ENCODE measurements around the gene KAZALD1.

The KAZALD1 gene

GRCh38 chr10:101091546-101092290 is 29.9 kb downstream of the KAZALD1 start:
- DNase-seq (ENCODE audit: extremely low read depth in 1 of 2, low read depth in 1 of 2) = no peak

DNA sequence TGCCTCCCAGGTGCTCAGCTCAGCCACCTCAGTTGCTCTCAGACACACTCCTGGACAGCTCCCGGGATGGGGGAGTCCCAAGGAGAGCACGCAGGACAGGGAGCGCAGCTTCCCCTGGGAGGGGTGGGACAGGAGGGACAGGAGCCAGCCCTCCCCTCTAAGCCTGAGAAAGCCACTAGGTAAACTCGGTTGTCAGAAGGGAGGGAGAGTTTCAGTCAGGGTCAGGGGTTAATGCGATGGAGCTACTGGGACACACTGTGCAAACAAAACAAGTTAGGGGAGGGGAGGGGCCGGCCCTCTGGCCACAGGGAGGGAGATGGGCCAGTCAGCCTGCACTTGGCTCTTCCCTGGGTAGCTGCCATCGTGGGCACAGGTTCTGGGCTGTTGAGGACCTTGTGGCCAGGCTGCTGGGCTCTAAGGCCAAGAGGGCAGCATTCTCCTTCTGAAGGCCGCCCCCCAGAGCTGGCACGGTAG is 31.1 kb downstream of the KAZALD1 start:
- no peak for DNase-seq (ENCODE audit: extremely low read depth in 1 of 2, low read depth in 1 of 2)

DNA sequence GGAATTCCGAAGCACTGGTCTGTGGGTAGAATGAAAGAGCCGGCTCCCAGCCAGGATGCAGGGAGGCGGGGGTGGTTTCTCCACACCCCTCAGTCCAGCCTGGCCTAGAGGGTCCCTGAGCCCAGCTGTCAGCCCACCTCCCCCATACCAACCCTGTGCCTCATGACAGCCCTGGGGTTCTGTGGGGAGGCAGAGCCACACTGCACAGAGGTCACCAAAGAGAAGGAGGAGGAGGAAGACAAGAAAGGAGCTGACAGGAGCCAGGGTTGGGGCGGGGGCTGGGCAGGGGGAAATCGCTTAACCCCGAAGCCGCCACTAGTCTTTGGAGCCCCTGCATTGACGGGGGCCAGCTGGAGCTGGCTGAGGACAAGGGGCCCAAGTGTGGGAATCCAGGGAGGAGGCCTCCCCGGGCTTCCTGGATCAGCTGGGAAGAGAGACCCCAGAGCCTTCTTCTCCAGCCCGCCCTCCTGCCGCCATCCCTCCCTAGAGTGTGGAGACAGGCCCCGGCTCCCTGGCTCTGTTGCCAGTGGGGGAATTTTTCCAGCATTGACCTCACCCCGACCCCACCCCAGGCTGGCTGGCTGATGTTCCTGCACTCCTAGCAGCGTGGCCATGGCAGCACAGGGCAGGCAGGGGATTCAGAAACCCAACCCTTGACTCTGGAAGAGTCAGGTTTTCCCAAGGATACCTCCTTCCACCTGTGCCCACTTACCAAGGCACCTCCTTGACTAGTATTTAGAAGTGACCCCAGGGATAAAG is 32.5 kb downstream of the KAZALD1 start:
- no peak for DNase-seq (ENCODE audit: extremely low read depth in 1 of 2, low read depth in 1 of 2)

DNA sequence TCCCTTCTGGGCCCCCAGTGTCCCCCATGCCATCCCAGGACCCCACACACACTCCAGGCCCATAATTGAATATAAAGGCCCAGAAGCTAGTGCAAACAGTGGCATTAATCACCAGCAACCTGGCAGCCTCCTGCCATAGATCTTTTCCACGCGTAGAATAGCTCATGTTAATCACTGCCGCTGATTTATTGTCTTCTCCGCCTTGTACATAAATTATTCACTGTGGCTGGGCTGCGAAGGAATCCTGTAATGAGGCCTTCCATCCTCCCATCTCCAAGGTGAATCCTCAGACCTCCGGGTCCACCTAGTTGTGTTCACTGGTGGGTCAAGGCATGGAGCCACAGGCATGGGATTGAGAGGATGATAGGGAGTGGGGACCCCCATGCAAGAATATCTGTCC is 33.2 kb downstream of the KAZALD1 start:
- no peak for DNase-seq (ENCODE audit: extremely low read depth in 1 of 2, low read depth in 1 of 2)

DNA sequence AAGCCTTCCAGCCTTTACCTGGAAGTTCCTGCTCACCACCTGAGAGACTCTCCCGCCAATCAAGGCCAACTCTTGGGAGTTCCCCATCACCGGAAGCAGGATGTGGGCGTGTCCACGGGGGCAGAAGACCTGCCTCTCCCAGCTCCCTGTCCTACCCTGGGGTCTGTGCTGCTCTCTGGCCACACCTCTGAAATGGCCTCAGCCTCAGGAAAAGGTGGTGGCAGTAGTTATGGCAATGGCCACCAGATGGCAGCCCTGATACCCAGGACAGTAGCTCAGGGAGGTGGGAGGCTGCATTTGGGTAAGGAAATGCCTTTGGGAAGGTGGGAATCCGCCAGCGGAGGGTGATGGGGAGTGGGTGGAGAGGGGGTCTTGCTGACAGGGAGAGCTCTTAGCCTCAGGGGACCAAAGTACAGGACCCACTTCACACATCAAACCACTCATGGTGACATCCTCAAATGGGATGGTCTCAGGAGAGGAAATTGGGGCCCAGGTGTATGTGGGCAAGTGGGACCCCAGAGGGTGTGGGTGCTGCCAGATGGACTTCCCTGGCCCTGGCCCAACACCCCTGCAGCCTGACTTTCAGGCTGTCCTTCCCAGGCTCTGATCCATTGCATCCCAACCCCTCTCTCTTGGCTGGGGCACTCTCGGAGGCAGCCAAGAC is 33.9 kb downstream of the KAZALD1 start:
- DNase-seq (ENCODE audit: extremely low read depth in 1 of 2, low read depth in 1 of 2) = peak; percentile 44 to 60

GRCh38 chr10:101096378-101096777 is 34.6 kb downstream of the KAZALD1 start:
- no peak for DNase-seq (ENCODE audit: extremely low read depth in 1 of 2, low read depth in 1 of 2)

DNA sequence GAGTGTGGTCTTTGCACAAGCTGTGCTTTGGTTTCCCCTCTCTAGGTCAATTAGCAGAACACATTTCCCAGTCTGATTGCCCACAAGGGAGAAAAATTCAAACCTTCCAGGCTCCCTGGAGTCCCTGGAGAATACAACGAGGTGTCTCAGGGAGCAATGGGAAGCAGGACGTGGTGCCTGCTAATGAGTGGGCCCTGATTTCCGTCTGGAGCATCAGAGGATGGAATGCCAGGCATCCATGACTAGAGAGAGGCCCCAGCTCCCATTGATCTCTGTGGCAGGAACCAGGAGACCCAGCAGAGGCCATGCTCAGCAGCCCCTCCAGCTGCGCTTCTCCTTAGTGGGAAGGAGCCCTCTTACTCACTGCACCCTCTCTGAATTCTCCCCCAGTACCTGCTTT is 36.1 kb downstream of the KAZALD1 start:
- DNase-seq (ENCODE audit: extremely low read depth in 1 of 2, low read depth in 1 of 2) = no peak

DNA sequence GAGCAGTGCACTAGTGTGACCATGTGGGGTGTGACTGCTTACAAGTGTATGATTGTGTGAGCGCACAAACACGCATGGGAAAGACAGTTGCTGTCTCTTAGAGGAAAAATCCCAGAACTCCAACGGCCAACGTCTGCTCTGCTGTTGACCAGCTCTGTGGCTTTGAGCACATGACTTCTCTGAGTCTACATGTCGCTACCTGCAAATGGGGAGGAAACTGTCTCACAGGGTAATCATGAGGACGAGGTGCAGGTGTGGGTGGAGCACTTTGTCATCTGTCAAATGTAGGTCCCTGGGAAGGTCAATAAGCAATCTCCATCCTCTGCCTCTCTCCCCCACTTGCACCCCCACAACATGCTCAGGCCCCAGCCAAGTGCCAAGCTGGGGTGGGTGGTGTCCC is 38.1 kb downstream of the KAZALD1 start:
- DNase-seq (ENCODE audit: extremely low read depth in 1 of 2, low read depth in 1 of 2) = no peak

GRCh38 chr10:101101372-101101881 is 39.6 kb downstream of the KAZALD1 start:
- no peak for DNase-seq (ENCODE audit: extremely low read depth in 1 of 2, low read depth in 1 of 2)

DNA sequence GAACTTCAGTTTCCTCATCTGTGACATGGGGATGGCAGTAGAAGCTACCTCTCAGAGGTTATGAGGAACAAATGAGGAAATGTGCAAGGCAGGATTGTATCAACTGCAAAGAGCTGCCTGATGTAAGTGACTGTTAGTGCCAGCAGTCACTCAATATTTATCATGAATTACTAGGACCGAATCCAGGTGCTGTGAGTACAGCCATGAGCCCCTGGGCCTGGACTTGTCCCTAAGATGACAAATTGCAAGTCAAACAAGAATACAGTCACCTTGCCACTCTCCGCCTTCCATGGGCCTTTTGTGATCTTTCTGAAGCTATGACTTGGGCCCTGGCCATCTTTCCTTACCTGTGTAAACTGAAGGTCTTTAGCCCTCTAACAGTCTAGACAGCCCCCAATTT is 41.6 kb downstream of the KAZALD1 start:
- DNase-seq (ENCODE audit: extremely low read depth in 1 of 2, low read depth in 1 of 2) = no peak

DNA sequence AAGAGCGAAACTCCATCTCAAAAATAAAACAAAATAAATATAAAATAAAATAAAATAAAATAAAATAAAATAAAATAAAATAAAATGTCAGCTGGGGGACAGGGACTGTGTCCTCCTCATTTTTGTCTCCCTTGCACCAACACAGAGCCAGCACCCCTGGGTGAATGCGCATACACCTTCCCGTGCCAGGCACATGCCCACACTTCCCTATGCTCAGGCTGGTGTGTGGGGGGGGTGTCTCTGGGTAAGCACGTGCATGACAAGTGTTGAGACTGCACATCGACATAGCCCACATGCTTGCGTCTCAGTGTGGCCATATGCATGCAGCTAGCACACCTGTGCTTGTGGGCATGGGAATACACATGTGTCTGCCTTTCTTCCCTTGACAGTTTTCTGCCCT is 44.6 kb downstream of the KAZALD1 start:
- no peak for DNase-seq (ENCODE audit: extremely low read depth in 1 of 2, low read depth in 1 of 2)

DNA sequence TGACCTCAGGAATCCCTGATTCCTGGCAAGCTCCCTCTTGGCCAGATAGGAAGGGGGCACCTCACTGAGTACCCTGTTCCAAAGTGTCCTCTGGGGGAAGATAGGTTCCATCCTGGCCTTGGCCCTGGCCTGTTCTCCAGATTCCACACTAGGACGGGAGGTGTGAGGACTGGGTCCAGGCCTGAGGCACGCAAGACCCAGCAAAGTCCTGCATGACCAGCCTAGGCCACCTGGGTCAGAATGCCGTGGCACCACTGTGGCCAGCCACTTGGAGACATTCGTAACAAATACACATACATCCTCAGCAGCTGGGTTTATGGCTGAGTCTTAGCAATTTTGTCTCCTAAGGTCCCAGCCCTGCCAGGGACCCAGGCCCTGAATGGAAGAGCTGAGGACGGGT is 46.0 kb downstream of the KAZALD1 start:
- no peak for DNase-seq (ENCODE audit: extremely low read depth in 1 of 2, low read depth in 1 of 2)

GRCh38 chr10:101110856-101111523 is 49.2 kb downstream of the KAZALD1 start:
- no peak for DNase-seq (ENCODE audit: extremely low read depth in 1 of 2, low read depth in 1 of 2)

DNA sequence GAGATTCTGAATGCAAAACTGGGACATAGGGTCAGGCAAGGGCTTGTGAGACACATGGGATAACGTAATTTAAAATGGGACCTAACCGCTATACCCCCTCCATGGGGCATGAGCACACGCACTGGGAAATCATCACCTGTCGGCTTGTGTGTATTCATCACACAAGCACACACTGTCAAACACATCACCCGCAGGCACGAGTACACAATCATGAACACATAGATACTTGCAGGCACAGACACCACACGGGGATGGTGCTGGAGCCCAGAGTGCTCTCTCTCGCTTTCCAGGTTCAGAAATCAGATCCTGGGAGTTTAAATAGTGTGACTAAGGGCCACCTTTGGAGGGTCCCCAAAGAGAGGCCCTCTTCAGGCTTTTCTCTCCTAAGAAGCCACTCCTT is 49.8 kb downstream of the KAZALD1 start:
- DNase-seq (ENCODE audit: extremely low read depth in 1 of 2, low read depth in 1 of 2) = no peak

DNA sequence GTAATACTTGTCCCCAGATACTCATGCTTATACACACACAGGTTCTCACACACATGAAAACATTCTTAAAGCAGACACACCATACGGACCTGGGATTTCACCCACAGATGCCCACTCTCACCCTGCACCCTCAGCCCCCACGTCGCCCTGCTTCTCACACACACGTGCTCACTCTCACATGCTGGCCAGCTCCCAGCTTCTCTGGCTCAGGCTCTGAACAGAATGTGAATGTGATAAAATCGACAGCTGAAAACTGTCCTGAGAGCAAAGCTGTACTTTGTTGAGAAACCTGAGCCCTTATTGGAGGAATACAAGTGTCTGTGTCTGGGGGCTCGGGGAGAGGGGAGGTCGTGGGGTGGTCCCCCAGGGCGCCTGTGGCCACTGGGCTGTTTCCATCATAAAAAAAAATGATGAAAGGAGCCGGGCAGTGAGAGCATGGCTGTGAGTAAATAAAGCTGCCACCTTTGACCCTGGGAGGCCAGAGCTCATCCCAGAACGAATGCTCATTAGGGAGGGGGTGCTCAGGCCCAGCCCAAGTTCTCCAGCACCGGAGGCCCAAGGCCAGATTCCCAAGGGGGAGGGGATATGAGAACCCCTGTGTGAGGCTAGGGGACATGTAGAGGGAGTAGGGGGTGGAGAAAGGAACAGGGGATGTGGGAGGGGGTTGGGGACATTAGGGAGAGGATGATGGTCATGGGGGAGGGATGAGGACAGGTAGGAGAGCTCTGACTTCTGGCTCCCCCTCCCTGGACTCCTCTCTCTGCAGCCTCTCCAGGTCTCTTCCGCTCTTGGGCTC is 51.2 kb downstream of the KAZALD1 start:
- no peak for DNase-seq (ENCODE audit: extremely low read depth in 1 of 2, low read depth in 1 of 2)

- no peak for DNase-seq (ENCODE audit: extremely low read depth in 1 of 2, low read depth in 1 of 2)
Measured at GRCh38 chr10:101113890-101114403, 52.2 kb downstream of the KAZALD1 start.

DNA sequence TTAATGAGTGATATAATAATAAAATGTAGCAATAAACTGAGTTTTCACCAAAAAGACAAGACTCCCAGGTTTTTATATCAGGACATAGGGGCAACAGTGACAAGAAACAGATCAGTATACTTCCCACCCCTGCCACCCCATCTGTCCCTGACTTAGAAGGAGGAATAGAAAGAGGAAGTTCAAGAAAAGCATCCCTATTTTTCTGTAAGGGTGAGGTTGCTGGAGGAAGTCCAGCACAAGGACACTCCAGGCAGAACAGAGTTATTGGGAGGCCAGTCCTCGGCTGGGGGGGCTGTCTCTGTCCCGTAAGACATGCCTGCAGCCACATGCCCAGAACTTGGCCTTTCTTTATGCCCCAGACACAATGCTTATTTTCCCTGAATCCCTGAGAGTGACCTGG is 52.9 kb downstream of the KAZALD1 start:
- DNase-seq (ENCODE audit: extremely low read depth in 1 of 2, low read depth in 1 of 2) = no peak
